Activated naive CD4-positive, alpha-beta T cell treated with anti-CD3 and anti-CD28 coated beads, Interleukin-2, amount 50 U/mL, for 24 hours (primary cell): Measurements from ENCODE around the gene ACTR1A.

Experiments used
- H3K27ac Mint-ChIP-seq: one replicate; pipeline ENCODE4 v1.8.0; 2021; ENCODE audit warnings: mild to moderate bottlenecking, mixed read lengths
- H3K27me3 Mint-ChIP-seq: one replicate; pipeline ENCODE4 v1.8.0; 2021; ENCODE audit warnings: mixed read lengths
- H3K36me3 Mint-ChIP-seq: one replicate; pipeline ENCODE4 v1.8.0; 2021; ENCODE audit warnings: mixed read lengths
- H3K4me1 Mint-ChIP-seq: one replicate; pipeline ENCODE4 v1.8.0; 2021; ENCODE audit warnings: mixed read lengths
- H3K4me3 Mint-ChIP-seq: one replicate; pipeline ENCODE4 v1.8.0; 2021; ENCODE audit warnings: mild to moderate bottlenecking, mixed read lengths
- H3K9me3 Mint-ChIP-seq: one replicate; pipeline ENCODE4 v1.8.0; 2021; ENCODE audit warnings: mixed read lengths

ACTR1A gene

DNA sequence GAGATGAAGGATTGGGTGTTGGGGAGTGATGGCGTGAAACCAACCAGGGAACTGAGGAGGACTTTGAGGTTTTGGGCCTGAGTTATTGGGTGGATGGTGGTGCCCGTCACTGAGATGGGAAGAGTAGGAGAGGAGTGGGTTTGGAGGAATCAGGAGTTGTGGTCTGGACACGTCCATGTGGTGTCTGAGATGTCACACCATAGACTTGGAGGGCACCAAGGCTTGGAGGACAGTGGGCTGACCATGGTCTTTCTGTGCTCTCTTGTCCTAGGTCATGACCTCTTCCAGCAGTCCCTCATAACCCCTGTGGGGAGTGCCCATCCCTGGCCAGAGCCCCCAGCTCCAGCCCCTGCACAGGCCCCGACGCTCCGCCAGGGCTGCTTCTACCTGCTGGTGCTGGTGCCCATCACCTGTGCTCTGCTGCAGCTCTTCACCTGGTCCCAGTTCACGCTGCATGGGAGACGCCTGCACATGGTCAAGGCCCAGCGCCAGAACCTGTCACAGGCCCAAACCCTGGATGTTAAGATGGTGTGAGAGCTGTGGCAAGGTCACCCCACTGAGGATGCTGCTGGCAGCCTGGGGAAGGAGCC is 27.0 kb downstream of the ACTR1A start:
- no peaks in the 10 kb centered on the region for H3K27me3 Mint-ChIP-seq
- H3K4me1 Mint-ChIP-seq: peaks cover 38% of the 10 kb centered on the region
- H3K9me3 Mint-ChIP-seq: no peaks in the 10 kb centered on the region
- H3K27ac Mint-ChIP-seq: peak overlapping the region; percentile 30
- no peaks in the 10 kb centered on the region for H3K36me3 Mint-ChIP-seq
- no peak overlapping the region for H3K4me3 Mint-ChIP-seq

DNA sequence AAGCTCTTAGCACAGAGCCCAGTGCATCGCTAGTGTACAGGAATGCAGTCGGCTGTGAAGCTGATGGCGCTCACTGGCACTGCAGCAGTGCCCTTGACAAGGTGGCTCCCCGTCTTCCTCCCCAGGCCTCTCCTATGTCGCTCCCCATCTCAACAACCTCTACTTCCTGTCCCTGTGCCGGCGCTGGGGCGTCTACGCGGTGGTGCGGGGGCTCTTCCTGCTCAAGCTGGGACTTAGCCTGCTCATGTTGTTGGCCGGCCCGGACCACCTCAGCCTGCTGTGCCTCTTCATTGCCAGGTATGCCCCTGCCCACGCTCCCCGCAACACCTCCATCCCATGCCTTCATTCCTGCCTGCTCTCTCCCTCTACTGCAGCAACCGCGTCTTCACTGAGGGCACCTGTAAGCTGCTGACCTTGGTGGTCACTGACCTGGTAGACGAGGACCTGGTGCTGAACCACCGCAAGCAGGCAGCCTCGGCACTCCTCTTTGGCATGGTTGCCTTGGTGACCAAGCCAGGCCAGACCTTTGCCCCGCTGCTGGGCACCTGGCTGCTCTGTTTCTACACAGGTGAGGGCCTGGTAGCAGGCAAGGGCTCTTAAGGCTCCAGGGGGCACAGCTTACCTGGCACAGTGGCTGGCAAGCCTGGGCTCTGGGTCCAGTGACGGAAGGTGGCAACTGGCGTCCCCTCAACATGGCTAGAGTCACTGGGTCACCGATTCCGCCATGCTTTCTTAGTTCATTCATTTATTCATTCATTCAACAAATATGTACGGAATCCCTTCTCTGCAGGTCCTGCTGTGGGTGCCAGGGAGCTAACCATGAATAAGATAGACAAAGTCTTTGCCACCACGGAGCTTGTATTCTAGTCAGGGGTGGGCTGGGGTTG is 28.8 kb downstream of the ACTR1A start:
- H3K36me3 Mint-ChIP-seq: peaks cover 4% of the 10 kb centered on the region
- no peaks in the 10 kb centered on the region for H3K27me3 Mint-ChIP-seq
- peaks cover 32% of the 10 kb centered on the region for H3K4me1 Mint-ChIP-seq
- H3K9me3 Mint-ChIP-seq: no peaks in the 10 kb centered on the region
- peak overlapping the region; percentile 28 for H3K4me3 Mint-ChIP-seq
- peak overlapping the region; percentile 74 for H3K27ac Mint-ChIP-seq

DNA sequence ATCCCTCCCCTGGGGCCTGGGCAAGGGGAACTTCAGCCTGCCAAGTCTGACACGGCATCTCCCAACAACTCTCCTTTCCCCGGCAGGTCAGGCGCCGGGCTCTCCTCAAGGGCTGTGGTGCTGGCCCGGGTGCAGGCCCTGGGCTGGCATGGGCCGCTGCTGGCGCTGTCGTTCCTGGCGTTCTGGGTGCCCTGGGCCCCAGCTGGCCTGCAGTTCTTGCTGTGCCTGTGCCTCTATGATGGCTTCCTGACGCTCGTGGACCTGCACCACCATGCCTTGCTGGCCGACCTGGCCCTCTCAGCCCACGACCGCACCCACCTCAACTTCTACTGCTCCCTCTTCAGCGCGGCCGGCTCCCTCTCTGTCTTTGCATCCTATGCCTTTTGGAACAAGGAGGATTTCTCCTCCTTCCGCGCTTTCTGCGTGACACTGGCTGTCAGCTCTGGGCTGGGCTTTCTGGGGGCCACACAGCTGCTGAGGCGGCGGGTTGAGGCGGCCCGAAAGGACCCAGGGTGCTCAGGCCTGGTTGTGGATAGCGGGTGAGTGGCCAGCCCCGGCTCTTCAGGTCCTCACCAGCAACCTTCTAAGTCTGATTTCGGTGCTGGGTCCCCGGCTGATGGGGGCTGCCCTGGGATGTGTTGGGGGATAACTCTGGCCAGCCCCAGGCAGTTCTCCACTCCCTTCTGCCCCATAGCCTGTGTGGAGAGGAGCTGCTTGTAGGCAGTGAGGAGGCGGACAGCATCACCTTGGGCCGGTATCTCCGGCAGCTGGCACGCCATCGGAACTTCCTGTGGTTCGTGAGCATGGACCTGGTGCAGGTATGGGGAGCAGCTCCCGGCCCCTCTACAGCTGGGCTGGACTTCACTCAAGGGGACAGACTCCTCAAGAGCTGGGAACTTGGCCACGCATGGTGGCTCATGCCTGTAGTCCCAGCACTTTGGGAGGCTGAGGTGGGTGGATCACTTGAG is 31.6 kb downstream of the ACTR1A start:
- no peak overlapping the region for H3K4me3 Mint-ChIP-seq
- peaks cover 23% of the 10 kb centered on the region for H3K4me1 Mint-ChIP-seq

DNA sequence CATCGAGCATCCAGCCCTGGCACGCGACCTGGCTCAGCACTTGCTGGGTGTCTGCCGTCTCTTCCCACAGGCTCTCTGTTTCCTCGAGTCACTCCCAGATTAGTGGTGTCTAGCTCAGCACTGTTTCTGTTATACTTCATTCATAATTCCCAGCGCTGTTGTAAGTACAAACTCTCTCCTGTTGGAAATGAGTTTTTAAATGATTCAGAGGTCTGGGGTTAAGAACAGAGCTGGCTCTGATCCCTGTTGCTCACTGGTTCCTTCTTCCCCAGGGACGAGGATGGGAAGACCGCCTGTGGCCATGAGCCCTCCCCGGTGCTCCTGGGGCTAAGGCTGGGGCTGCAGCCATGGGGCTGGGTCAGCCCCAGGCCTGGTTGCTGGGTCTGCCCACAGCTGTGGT is 33.8 kb downstream of the ACTR1A start:
- Mint-ChIP-seq H3K36me3 (peaks cover 4% of the 10 kb centered on the region), H3K27ac (no peak overlapping the region)

More for the DNA sequence above, 31.6 kb downstream of the ACTR1A start:
- Mint-ChIP-seq H3K27ac (no peak overlapping the region), H3K27me3 (no peaks in the 10 kb centered on the region), H3K36me3 (peaks cover 4% of the 10 kb centered on the region), H3K9me3 (no peaks in the 10 kb centered on the region)

DNA sequence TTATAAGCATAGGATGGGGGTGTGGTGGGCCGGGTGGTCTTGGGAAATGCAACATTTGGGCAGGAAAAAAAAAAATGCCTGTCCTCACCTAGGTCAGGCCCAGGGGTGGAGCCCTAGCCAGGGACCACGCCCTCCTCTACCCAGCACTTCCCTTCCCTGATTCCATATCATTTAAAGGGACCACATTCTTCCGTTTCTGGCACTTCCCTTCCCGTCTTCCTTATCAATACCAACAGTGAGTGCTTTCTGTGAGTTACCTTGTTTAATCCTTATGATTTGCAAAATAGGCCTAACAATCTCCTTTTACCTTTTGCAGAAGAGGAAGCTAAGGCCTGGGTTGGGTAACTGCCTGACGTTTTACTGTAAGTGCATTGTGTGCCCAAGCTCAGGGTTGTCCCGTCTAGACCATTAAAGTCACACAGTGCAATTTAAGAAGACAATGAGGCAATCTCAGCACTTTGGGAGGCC is 34.5 kb downstream of the ACTR1A start:
- H3K4me1 Mint-ChIP-seq: peaks cover 9% of the 10 kb centered on the region
- H3K27me3 Mint-ChIP-seq: no peaks in the 10 kb centered on the region
- H3K36me3 Mint-ChIP-seq: peaks cover 4% of the 10 kb centered on the region
- peak overlapping the region; percentile 38 for H3K27ac Mint-ChIP-seq
- no peaks in the 10 kb centered on the region for H3K9me3 Mint-ChIP-seq
- H3K4me3 Mint-ChIP-seq: no peak overlapping the region

More for the DNA sequence above, 33.8 kb downstream of the ACTR1A start:
- no peaks in the 10 kb centered on the region for H3K27me3 Mint-ChIP-seq
- H3K9me3 Mint-ChIP-seq: no peaks in the 10 kb centered on the region
- no peak overlapping the region for H3K4me3 Mint-ChIP-seq
- H3K4me1 Mint-ChIP-seq: peaks cover 14% of the 10 kb centered on the region

DNA sequence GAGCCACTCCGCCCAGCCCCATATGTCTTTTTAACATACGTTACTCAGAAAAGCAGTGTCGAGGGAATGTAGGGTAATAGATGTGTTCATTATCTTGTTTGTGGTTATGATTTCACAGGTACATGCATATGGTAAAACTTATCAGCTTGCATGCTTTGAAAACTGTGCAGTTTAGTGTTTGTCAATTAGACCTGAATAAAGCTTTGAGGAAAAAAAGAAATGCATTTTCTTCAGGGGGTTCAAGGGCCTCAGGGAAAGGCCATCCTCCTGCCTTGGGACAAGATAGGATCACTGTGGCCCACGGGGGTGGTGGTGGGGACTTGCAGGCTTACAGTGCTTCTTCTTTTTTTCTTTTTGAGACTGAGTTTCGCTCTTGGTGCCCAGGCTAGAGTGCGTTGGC is 35.2 kb downstream of the ACTR1A start:
- H3K4me3 Mint-ChIP-seq: no peak overlapping the region
- H3K4me1 Mint-ChIP-seq: peaks cover 10% of the 10 kb centered on the region
- no peaks in the 10 kb centered on the region for H3K27me3 Mint-ChIP-seq
- peaks cover 4% of the 10 kb centered on the region for H3K36me3 Mint-ChIP-seq
- no peak overlapping the region for H3K27ac Mint-ChIP-seq
- no peaks in the 10 kb centered on the region for H3K9me3 Mint-ChIP-seq

DNA sequence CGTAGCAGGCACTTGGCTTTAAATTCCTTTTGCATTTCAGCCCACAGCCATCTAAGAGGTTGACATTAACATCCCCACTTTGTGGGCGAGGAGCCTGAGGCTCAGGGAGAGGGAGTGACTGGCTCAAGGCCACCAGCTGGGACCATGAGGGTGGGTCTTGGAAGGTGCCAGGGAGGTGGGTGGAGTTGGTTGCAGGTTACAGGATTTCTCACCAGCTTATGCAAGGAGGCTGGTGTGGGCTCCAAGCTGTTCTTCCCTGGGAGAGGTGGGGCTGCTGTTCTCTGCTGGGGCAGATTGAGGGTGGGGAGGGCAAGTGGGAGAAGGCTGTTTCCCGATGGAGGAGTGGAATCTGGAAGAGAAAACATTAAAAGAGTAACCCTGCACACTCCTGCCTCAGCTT is 37.0 kb downstream of the ACTR1A start:
- H3K9me3 Mint-ChIP-seq: no peaks in the 10 kb centered on the region
- no peak overlapping the region for H3K27ac Mint-ChIP-seq
- H3K36me3 Mint-ChIP-seq: peaks cover 4% of the 10 kb centered on the region
- peaks cover 29% of the 10 kb centered on the region for H3K4me1 Mint-ChIP-seq
- no peak overlapping the region for H3K4me3 Mint-ChIP-seq
- no peaks in the 10 kb centered on the region for H3K27me3 Mint-ChIP-seq

DNA sequence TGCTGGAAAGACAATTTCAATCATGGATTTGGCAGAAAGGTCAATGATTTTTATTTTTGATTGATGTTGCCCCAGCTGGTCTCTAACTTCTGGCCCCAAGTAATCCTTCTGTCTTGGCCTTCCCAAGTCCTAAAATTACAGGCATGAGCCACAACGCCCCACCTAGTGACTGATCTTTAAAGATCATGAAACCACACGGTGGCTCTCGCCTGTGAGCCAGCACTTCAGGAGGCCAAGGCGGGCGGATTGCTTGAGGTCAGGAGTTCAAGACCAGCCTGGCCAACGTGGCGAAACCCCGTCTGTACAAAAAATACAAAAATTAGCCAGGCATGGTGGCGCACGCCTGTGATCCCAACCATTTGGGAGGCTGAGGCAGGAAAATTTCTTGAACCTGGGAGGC is 38.5 kb downstream of the ACTR1A start:
- Mint-ChIP-seq H3K4me3 (no peak overlapping the region), H3K9me3 (no peaks in the 10 kb centered on the region), H3K4me1 (peaks cover 29% of the 10 kb centered on the region), H3K27me3 (no peaks in the 10 kb centered on the region), H3K27ac (no peak overlapping the region), H3K36me3 (peaks cover 1% of the 10 kb centered on the region)

DNA sequence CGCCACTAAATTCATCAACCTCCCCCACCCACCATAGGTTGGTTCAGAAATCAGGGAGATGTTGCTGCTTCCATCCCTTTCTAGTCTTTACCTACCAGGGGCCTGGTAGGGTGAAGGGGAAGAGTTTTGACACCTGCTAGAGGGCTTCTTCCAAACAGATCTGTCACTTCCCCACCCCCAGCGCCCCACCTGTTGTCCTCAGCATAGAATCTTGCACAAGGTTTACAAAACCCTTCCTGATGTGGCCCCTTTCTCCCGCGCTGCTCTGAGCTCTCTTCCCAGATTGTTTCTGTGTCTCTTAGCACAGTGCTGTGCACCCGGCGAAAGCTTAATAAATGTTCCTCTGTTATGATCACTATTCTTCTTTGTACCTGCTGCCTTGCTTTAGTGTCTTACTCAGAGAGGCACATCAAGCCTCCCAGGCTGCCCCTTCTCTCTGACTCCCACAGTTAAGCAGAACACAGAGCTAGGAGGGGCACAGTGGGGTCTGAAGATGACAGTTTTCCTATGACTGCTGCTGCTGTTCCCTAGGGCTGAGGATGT is 39.9 kb downstream of the ACTR1A start:
- no peaks in the 10 kb centered on the region for H3K36me3 Mint-ChIP-seq
- H3K27ac Mint-ChIP-seq: no peak overlapping the region
- H3K9me3 Mint-ChIP-seq: no peaks in the 10 kb centered on the region
- H3K4me1 Mint-ChIP-seq: peaks cover 29% of the 10 kb centered on the region
- H3K27me3 Mint-ChIP-seq: no peaks in the 10 kb centered on the region
- H3K4me3 Mint-ChIP-seq: peak overlapping the region; percentile 94

DNA sequence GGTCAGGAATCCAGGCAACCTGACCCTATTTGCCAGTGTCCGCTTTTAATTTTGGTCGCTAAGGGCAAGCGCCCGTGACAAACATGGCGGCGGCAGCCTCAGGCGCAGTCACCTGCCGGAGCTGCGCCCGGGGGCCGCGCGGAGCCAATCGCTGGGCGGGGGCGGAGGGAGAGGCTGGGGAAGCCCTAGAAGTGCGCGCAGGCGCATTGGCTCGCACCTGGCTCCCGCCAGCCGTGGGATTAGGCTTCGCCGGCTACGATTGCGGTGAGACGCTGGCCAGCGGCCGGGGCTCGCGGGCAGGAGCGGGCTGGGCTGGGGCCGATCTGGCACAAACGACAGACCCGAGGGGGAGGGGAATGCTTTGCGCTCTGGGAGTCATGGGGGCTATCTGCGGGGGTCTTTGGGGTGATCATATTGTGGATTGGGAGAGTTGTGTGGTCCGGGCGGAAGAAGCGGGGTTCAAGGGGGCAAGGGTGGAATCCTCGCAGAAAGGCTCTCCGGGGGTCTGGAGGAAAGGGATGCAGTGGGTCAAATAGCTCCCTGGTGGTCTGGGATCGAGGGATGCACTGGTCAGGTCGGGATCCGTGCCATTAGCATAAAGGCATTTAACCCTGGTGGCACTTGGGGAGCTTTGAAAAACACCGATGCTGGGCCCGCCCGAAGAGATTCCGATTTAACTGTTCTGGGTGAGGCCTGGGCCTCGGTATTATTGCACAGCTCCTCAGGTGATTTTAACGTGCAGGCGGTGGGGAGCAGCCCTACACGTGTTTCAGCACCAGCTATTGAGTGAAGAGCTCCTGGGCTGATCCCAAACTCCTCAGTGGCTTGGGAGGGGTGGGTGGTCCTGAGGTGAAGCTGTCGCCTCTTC is 41.1 kb downstream of the ACTR1A start:
- peak overlapping the region; percentile 70 for H3K27ac Mint-ChIP-seq
- H3K27me3 Mint-ChIP-seq: no peaks in the 10 kb centered on the region
- peak overlapping the region; percentile 94 for H3K4me3 Mint-ChIP-seq
- no peaks in the 10 kb centered on the region for H3K9me3 Mint-ChIP-seq
- H3K4me1 Mint-ChIP-seq: peaks cover 29% of the 10 kb centered on the region
- no peaks in the 10 kb centered on the region for H3K36me3 Mint-ChIP-seq

DNA sequence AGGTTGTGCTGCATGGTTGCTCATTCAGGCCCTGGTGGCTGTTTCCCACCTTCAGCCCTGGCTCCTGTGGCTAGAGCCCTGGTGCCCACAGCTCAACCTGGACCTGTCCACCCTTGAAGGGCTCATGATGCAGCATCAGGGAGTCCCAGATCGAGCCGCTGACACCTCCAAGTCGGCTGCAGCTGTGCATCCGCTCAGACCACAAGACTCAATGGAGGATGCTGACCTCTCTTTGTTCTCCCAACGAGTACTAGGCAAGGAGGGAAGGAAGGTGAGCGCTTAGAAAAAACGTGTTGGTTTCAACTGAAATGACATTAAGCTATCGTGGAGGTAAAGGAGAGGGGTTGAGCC is 41.7 kb downstream of the ACTR1A start:
- Mint-ChIP-seq H3K36me3 (no peaks in the 10 kb centered on the region), H3K4me1 (peaks cover 29% of the 10 kb centered on the region), H3K27ac (peak overlapping the region; percentile 93), H3K4me3 (peak overlapping the region; percentile 94), H3K27me3 (no peaks in the 10 kb centered on the region), H3K9me3 (no peaks in the 10 kb centered on the region)

DNA sequence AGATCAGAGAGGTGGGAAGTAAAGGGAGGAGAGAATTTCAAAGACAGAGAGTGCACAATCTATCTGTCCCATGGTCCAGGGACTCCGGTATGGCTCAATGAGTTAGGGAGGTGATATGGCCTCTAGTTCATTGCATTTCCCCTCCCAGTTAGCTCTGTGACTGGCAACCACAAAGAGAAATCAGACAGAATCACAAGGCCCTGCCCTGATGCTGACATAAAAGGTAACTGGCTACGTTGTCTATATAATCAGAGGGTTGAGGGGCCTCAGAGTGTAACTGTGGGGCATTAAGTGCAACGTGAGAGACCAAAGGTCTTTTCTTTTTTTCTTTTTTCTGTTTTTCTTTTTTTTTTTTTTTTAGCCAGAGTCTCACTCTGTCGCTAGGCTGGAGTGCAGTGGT is 43.9 kb downstream of the ACTR1A start:
- Mint-ChIP-seq H3K9me3 (no peaks in the 10 kb centered on the region), H3K36me3 (no peaks in the 10 kb centered on the region), H3K4me3 (no peak overlapping the region), H3K27ac (no peak overlapping the region), H3K27me3 (no peaks in the 10 kb centered on the region), H3K4me1 (peaks cover 27% of the 10 kb centered on the region)

DNA sequence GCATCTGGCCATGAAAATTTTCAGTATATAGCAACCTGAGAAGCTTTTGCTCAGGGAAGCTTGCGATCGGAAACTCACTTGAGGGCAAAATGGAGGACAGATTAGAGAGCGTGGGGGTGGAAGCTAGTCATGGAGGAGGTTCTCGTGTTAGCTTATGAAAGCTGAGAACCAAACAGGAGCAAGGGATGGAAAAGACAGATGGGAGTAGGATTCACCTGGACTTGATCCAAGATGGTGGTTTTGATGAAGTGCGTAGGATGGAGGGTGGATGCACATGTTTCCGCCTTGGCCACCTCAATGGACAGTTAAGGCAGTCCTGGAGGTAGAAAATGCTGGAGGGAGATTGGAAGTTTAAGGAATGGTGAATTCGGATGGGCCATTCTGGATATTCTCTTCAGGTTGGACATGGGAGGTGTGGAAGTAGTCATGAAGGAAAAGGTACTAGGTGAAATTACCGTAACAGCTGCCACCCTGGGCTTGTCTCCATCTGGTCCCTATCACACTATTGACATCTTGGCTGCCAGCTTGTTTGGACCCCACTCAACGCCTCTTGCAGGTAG is 44.8 kb downstream of the ACTR1A start:
- Mint-ChIP-seq H3K27ac (peak overlapping the region; percentile 60), H3K27me3 (no peaks in the 10 kb centered on the region), H3K36me3 (peaks cover 4% of the 10 kb centered on the region), H3K4me3 (no peak overlapping the region), H3K4me1 (peaks cover 29% of the 10 kb centered on the region), H3K9me3 (no peaks in the 10 kb centered on the region)

DNA sequence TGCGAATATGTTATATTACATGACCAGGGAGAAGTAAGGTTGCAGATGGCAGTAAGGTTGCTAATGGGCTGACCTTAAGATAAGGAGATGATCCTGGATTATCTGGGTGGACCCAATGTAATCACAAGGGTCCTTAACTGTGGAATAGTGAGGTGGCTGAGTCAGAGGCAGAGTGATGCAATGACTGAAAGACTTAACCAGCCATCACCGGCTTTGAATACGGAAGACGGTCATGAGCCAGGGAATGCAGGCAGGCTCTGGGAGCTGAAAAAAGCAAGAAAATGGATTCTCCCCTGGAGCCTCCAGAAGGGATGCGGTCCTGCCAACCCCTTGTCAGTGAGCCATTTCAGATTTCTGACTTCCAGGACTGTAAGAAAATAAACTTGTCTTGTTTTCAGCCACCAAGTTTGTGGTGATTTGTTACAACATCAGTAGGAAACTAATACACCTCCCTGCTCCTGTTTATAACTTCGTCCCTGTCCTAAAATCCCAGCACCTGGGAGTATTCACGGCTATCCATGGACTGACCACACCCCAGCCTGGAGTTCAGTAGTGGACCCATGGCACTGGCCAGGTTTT is 46.5 kb downstream of the ACTR1A start:
- H3K4me3 Mint-ChIP-seq: no peak overlapping the region
- no peak overlapping the region for H3K27ac Mint-ChIP-seq
- no peaks in the 10 kb centered on the region for H3K9me3 Mint-ChIP-seq
- peaks cover 4% of the 10 kb centered on the region for H3K36me3 Mint-ChIP-seq
- H3K27me3 Mint-ChIP-seq: no peaks in the 10 kb centered on the region
- peaks cover 23% of the 10 kb centered on the region for H3K4me1 Mint-ChIP-seq
